OCI-LY1 (cell line): ENCODE data around the gene CD164L2.

Source experiments
- CTCF ChIP-seq: fragments of 200-600 bp; sonication (generic), shearing (Covaris generic); IDR thresholded peaks from 2 replicates; pipeline ENCODE4 v1.5.1; 2017; ENCODE audit warnings: mild to moderate bottlenecking, antibody characterized with exemption, low read length, moderate library complexity, mixed read lengths
- EZH2 ChIP-seq: fragments of 200-600 bp; sonication (generic), shearing (Covaris generic); IDR thresholded peaks from 2 replicates; pipeline ENCODE4 v1.8.0; 2017; ENCODE audit warnings: borderline replicate concordance, mixed run types, mild to moderate bottlenecking, antibody characterized with exemption, low read length, moderate library complexity, mixed read lengths

GRCh38 chr1:27399251-27400025, 16.3 kb upstream of the CD164L2 start:
- TF ChIP-seq CTCF, result no peak
- no peak for TF ChIP-seq EZH2
